ENCODE results near the gene TAF1D. TPM values are rescaled to one million over a fixed set of nuclear protein-coding genes. Genes with fewer than 3 reads are reported as not detected.

The TAF1D gene
- total RNA-seq, 1 donor from 2014 or later = 145 TPM

DNA sequence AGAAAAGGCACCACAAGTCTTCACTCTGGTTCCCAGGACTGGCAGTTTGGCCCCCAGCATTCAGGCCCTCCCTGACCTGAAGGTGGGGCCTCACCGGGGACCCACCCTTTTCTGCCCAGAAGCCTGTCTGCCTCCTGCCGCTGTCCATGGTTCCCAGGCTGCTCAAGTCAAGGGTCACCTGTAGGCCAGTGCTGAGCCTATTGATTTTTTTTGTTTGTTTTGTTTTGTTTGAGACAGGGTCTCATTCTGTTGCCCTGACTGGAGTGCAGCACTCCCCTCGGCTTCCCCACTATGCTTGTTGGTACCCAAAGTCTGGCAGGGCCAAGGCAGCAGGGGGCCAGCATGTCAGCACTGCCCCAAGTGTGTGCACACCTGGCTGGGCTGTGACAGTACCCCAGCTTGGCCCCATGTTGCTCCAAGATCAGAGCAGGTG lies 31.8 kb upstream of the TAF1D start:
- no peak overlapping the region for H3K27ac ChIP-seq (ENCODE audit: low read depth, low read length)
- H3K4me1 ChIP-seq (ENCODE audit: insufficient read depth, low read length) = no peaks in the 10 kb centered on the region
- no peaks in the 10 kb centered on the region for H3K9me3 ChIP-seq (ENCODE audit: insufficient read depth, low read depth, low read length)
- H4K20me1 ChIP-seq (ENCODE audit: insufficient read depth, low read length) = no peaks in the 10 kb centered on the region
- Mint-ChIP-seq H3K27me3 (ENCODE audit: low read depth, unreplicated experiment) (no peaks in the 10 kb centered on the region), H3K36me3 (ENCODE audit: low read depth, unreplicated experiment) (peaks cover 7% of the 10 kb centered on the region), H3K9me3 (ENCODE audit: unreplicated experiment) (peaks cover 3% of the 10 kb centered on the region), H3K4me1 (ENCODE audit: low read depth, unreplicated experiment) (no peaks in the 10 kb centered on the region), H3K4me3 (ENCODE audit: unreplicated experiment) (no peak overlapping the region), H3K27ac (ENCODE audit: unreplicated experiment) (no peak overlapping the region)
- H3K4me2 ChIP-seq (ENCODE audit: low read length) = no peak overlapping the region
- TF ChIP-seq CTCF (IDR thresholded peaks at IDR 0.05; ENCODE audit: insufficient read depth, low read depth, low read length) (no peak), EZH2 (IDR thresholded peaks at IDR 0.05; ENCODE audit: insufficient read depth, low read length) (no peak)
- H3K79me2 ChIP-seq (ENCODE audit: insufficient read depth, low read length) = no peaks in the 10 kb centered on the region
- FAIRE-seq (no peak), DNase-seq (ENCODE audit: low read depth) (no peak)
- no peak overlapping the region for H2AFZ ChIP-seq (ENCODE audit: low read depth, low read length)
- no peaks in the 10 kb centered on the region for H3K36me3 ChIP-seq (ENCODE audit: insufficient read depth, low read length)
- no peak overlapping the region for H3K9ac ChIP-seq (ENCODE audit: low read length)
- H3K4me3 ChIP-seq (ENCODE audit: insufficient read depth, low read depth, low read length) = no peak overlapping the region
- no peaks in the 10 kb centered on the region for H3K27me3 ChIP-seq (ENCODE audit: insufficient read depth, low read length)

DNA sequence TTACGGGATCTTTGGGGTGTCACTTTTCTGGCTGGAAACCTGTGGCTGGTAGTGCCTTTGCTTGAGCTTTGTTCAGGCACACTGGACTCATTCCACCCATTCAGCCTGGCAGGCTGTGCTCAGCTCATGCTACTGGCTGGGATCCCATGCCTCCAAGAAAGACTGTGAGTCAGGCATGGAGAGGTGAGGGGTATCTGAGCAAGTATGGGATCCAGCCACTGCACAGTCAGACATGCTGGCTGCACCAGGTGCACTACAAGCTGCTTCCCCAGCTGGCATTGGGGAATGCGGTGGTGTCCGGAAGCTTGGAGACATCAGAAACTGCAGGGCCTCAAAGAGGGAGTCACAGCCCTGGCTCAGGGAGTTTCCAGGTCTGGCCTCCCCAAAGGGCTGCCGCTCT lies 30.8 kb upstream of the TAF1D start:
- Mint-ChIP-seq H3K9me3 (ENCODE audit: unreplicated experiment) (peaks cover 3% of the 10 kb centered on the region), H3K36me3 (ENCODE audit: low read depth, unreplicated experiment) (peaks cover 6% of the 10 kb centered on the region), H3K27me3 (ENCODE audit: low read depth, unreplicated experiment) (no peaks in the 10 kb centered on the region), H3K4me1 (ENCODE audit: low read depth, unreplicated experiment) (no peaks in the 10 kb centered on the region), H3K27ac (ENCODE audit: unreplicated experiment) (no peak overlapping the region), H3K4me3 (ENCODE audit: unreplicated experiment) (no peak overlapping the region)
- no peaks in the 10 kb centered on the region for H4K20me1 ChIP-seq (ENCODE audit: insufficient read depth, low read length)
- DNase-seq (ENCODE audit: low read depth) = no peak
- no peak overlapping the region for H3K4me3 ChIP-seq (ENCODE audit: insufficient read depth, low read depth, low read length)
- H3K9me3 ChIP-seq (ENCODE audit: insufficient read depth, low read depth, low read length) = no peaks in the 10 kb centered on the region
- no peak for FAIRE-seq
- TF ChIP-seq CTCF (IDR thresholded peaks at IDR 0.05; ENCODE audit: insufficient read depth, low read depth, low read length) (no peak), EZH2 (IDR thresholded peaks at IDR 0.05; ENCODE audit: insufficient read depth, low read length) (no peak)
- no peak overlapping the region for H3K4me2 ChIP-seq (ENCODE audit: low read length)
- no peaks in the 10 kb centered on the region for H3K4me1 ChIP-seq (ENCODE audit: insufficient read depth, low read length)
- H3K27me3 ChIP-seq (ENCODE audit: insufficient read depth, low read length) = no peaks in the 10 kb centered on the region
- H2AFZ ChIP-seq (ENCODE audit: low read depth, low read length) = no peak overlapping the region
- no peaks in the 10 kb centered on the region for H3K79me2 ChIP-seq (ENCODE audit: insufficient read depth, low read length)
- H3K36me3 ChIP-seq (ENCODE audit: insufficient read depth, low read length) = no peaks in the 10 kb centered on the region
- no peak overlapping the region for H3K27ac ChIP-seq (ENCODE audit: low read depth, low read length)
- no peak overlapping the region for H3K9ac ChIP-seq (ENCODE audit: low read length)

- Mint-ChIP-seq H3K4me1 (ENCODE audit: low read depth, unreplicated experiment) (no peaks in the 10 kb centered on the region), H3K27ac (ENCODE audit: unreplicated experiment) (no peak overlapping the region), H3K4me3 (ENCODE audit: unreplicated experiment) (no peak overlapping the region), H3K36me3 (ENCODE audit: low read depth, unreplicated experiment) (peaks cover 5% of the 10 kb centered on the region), H3K27me3 (ENCODE audit: low read depth, unreplicated experiment) (no peaks in the 10 kb centered on the region), H3K9me3 (ENCODE audit: unreplicated experiment) (peaks cover 3% of the 10 kb centered on the region)
- FAIRE-seq (no peak), DNase-seq (ENCODE audit: low read depth) (no peak)
- no peak overlapping the region for H2AFZ ChIP-seq (ENCODE audit: low read depth, low read length)
- H3K4me1 ChIP-seq (ENCODE audit: insufficient read depth, low read length) = peaks cover 4% of the 10 kb centered on the region
- H3K27me3 ChIP-seq (ENCODE audit: insufficient read depth, low read length) = no peaks in the 10 kb centered on the region
- TF ChIP-seq EZH2 (IDR thresholded peaks at IDR 0.05; ENCODE audit: insufficient read depth, low read length) = no peak
- TF ChIP-seq CTCF (IDR thresholded peaks at IDR 0.05; ENCODE audit: insufficient read depth, low read depth, low read length) = no peak
- H3K4me3 ChIP-seq (ENCODE audit: insufficient read depth, low read depth, low read length) = no peak overlapping the region
- no peak overlapping the region for H3K9ac ChIP-seq (ENCODE audit: low read length)
- no peaks in the 10 kb centered on the region for H4K20me1 ChIP-seq (ENCODE audit: insufficient read depth, low read length)
- no peak overlapping the region for H3K27ac ChIP-seq (ENCODE audit: low read depth, low read length)
- H3K36me3 ChIP-seq (ENCODE audit: insufficient read depth, low read length) = no peaks in the 10 kb centered on the region
- no peak overlapping the region for H3K4me2 ChIP-seq (ENCODE audit: low read length)
- no peaks in the 10 kb centered on the region for H3K9me3 ChIP-seq (ENCODE audit: insufficient read depth, low read depth, low read length)
- no peaks in the 10 kb centered on the region for H3K79me2 ChIP-seq (ENCODE audit: insufficient read depth, low read length)
Measured at GRCh38 chr11:93770160-93770559, 28.9 kb upstream of the TAF1D start.
